ENCODE measurements around the gene CD300H.

GRCh38 chr17:74582633-74583032 lies 15.3 kb upstream of the CD300H start:
- TF ChIP-seq POLR2AphosphoS5 (IDR thresholded peaks at IDR 0.05) (no peak), CTCF (IDR thresholded peaks at IDR 0.05) (no peak), POLR2A (IDR thresholded peaks at IDR 0.05) (no peak)

All from prostate gland (tissue), 2 donors.